Measurements from ENCODE around the gene ZNF511.

The ZNF511 gene

GRCh38 chr10:133270773-133271297 lies 37.9 kb upstream of the ZNF511 start:
- Mint-ChIP-seq H3K4me3 (no peak overlapping the region), H3K4me1 (ENCODE audit: low read depth) (peaks cover 5% of the 10 kb centered on the region), H3K9me3 (no peaks in the 10 kb centered on the region), H3K27ac (no peak overlapping the region), H3K27me3 (ENCODE audit: low read depth) (no peaks in the 10 kb centered on the region), H3K36me3 (ENCODE audit: low read depth) (peaks cover 7% of the 10 kb centered on the region)

GRCh38 chr10:133271521-133272300 lies 37.0 kb upstream of the ZNF511 start:
- H3K4me1 Mint-ChIP-seq (ENCODE audit: low read depth) = peaks cover 1% of the 10 kb centered on the region
- peaks cover 7% of the 10 kb centered on the region for H3K36me3 Mint-ChIP-seq (ENCODE audit: low read depth)
- H3K27ac Mint-ChIP-seq = no peak overlapping the region
- H3K4me3 Mint-ChIP-seq = no peak overlapping the region
- H3K27me3 Mint-ChIP-seq (ENCODE audit: low read depth) = no peaks in the 10 kb centered on the region
- no peaks in the 10 kb centered on the region for H3K9me3 Mint-ChIP-seq

GRCh38 chr10:133272301-133272963 lies 36.3 kb upstream of the ZNF511 start:
- Mint-ChIP-seq H3K4me1 (ENCODE audit: low read depth) (peaks cover 1% of the 10 kb centered on the region), H3K9me3 (no peaks in the 10 kb centered on the region), H3K36me3 (ENCODE audit: low read depth) (peaks cover 7% of the 10 kb centered on the region), H3K27ac (no peak overlapping the region), H3K27me3 (ENCODE audit: low read depth) (no peaks in the 10 kb centered on the region), H3K4me3 (no peak overlapping the region)

- no peaks in the 10 kb centered on the region for H3K9me3 Mint-ChIP-seq
- H3K36me3 Mint-ChIP-seq (ENCODE audit: low read depth) = peaks cover 8% of the 10 kb centered on the region
- H3K27me3 Mint-ChIP-seq (ENCODE audit: low read depth) = no peaks in the 10 kb centered on the region
- peaks cover 2% of the 10 kb centered on the region for H3K4me1 Mint-ChIP-seq (ENCODE audit: low read depth)
- no peak overlapping the region for H3K27ac Mint-ChIP-seq
- no peak overlapping the region for H3K4me3 Mint-ChIP-seq
Measured at GRCh38 chr10:133272964-133273420, 35.7 kb upstream of the ZNF511 start.

- no peaks in the 10 kb centered on the region for H3K9me3 Mint-ChIP-seq
- no peak overlapping the region for H3K4me3 Mint-ChIP-seq
- peaks cover 14% of the 10 kb centered on the region for H3K36me3 Mint-ChIP-seq (ENCODE audit: low read depth)
- H3K4me1 Mint-ChIP-seq (ENCODE audit: low read depth) = peaks cover 9% of the 10 kb centered on the region
- H3K27ac Mint-ChIP-seq = no peak overlapping the region
- H3K27me3 Mint-ChIP-seq (ENCODE audit: low read depth) = no peaks in the 10 kb centered on the region
Measured at GRCh38 chr10:133273534-133274143, 35.1 kb upstream of the ZNF511 start.

GRCh38 chr10:133274751-133275683 lies 33.7 kb upstream of the ZNF511 start:
- peaks cover 17% of the 10 kb centered on the region for H3K4me1 Mint-ChIP-seq (ENCODE audit: low read depth)
- H3K9me3 Mint-ChIP-seq = no peaks in the 10 kb centered on the region
- H3K4me3 Mint-ChIP-seq = peak overlapping the region; percentile 90
- no peaks in the 10 kb centered on the region for H3K27me3 Mint-ChIP-seq (ENCODE audit: low read depth)
- H3K27ac Mint-ChIP-seq = peak overlapping the region; percentile 90
- H3K36me3 Mint-ChIP-seq (ENCODE audit: low read depth) = peaks cover 21% of the 10 kb centered on the region

GRCh38 chr10:133275684-133276092 lies 33.0 kb upstream of the ZNF511 start:
- peaks cover 21% of the 10 kb centered on the region for H3K36me3 Mint-ChIP-seq (ENCODE audit: low read depth)

GRCh38 chr10:133276100-133276434 lies 32.6 kb upstream of the ZNF511 start:
- Mint-ChIP-seq H3K4me1 (ENCODE audit: low read depth) (peaks cover 17% of the 10 kb centered on the region), H3K36me3 (ENCODE audit: low read depth) (peaks cover 21% of the 10 kb centered on the region), H3K27ac (peak overlapping the region; percentile 90), H3K4me3 (peak overlapping the region; percentile 90), H3K9me3 (no peaks in the 10 kb centered on the region), H3K27me3 (ENCODE audit: low read depth) (no peaks in the 10 kb centered on the region)

More at GRCh38 chr10:133275684-133276092, 33.0 kb upstream of the ZNF511 start:
- H3K9me3 Mint-ChIP-seq = no peaks in the 10 kb centered on the region
- no peaks in the 10 kb centered on the region for H3K27me3 Mint-ChIP-seq (ENCODE audit: low read depth)
- H3K4me3 Mint-ChIP-seq = peak overlapping the region; percentile 90
- peak overlapping the region; percentile 90 for H3K27ac Mint-ChIP-seq
- peaks cover 17% of the 10 kb centered on the region for H3K4me1 Mint-ChIP-seq (ENCODE audit: low read depth)

GRCh38 chr10:133276435-133277201 lies 32.1 kb upstream of the ZNF511 start, which contains the start of gene ADAM8:
Gene ADAM8, minus strand, starts transcription at chr10:133276868. Its CDS starts 51 bp downstream, at chr10:133276817.
- H3K27ac Mint-ChIP-seq = peak within 1 kb of the TSS; percentile 95
- peaks cover 21% of the 10 kb centered on the region for H3K36me3 Mint-ChIP-seq (ENCODE audit: low read depth)
- peaks cover 17% of the 10 kb centered on the region for H3K4me1 Mint-ChIP-seq (ENCODE audit: low read depth)
- no peaks in the 10 kb centered on the region for H3K27me3 Mint-ChIP-seq (ENCODE audit: low read depth)
- peak within 1 kb of the TSS; percentile 90 for H3K4me3 Mint-ChIP-seq
- no peaks in the 10 kb centered on the region for H3K9me3 Mint-ChIP-seq

GRCh38 chr10:133277277-133277992 lies 31.3 kb upstream of the ZNF511 start:
- Mint-ChIP-seq H3K27me3 (ENCODE audit: low read depth) (no peaks in the 10 kb centered on the region), H3K9me3 (no peaks in the 10 kb centered on the region), H3K36me3 (ENCODE audit: low read depth) (peaks cover 25% of the 10 kb centered on the region), H3K27ac (peak overlapping the region; percentile 95), H3K4me3 (peak overlapping the region; percentile 86), H3K4me1 (ENCODE audit: low read depth) (peaks cover 17% of the 10 kb centered on the region)

GRCh38 chr10:133277993-133278576 lies 30.6 kb upstream of the ZNF511 start:
- Mint-ChIP-seq H3K4me3 (peak overlapping the region; percentile 86), H3K27me3 (ENCODE audit: low read depth) (no peaks in the 10 kb centered on the region), H3K27ac (peak overlapping the region; percentile 95), H3K36me3 (ENCODE audit: low read depth) (peaks cover 25% of the 10 kb centered on the region), H3K9me3 (no peaks in the 10 kb centered on the region), H3K4me1 (ENCODE audit: low read depth) (peaks cover 17% of the 10 kb centered on the region)

- H3K27ac Mint-ChIP-seq = peak overlapping the region; percentile 95
- H3K4me3 Mint-ChIP-seq = peak overlapping the region; percentile 86
- no peaks in the 10 kb centered on the region for H3K9me3 Mint-ChIP-seq
- no peaks in the 10 kb centered on the region for H3K27me3 Mint-ChIP-seq (ENCODE audit: low read depth)
- H3K36me3 Mint-ChIP-seq (ENCODE audit: low read depth) = peaks cover 26% of the 10 kb centered on the region
- H3K4me1 Mint-ChIP-seq (ENCODE audit: low read depth) = peaks cover 17% of the 10 kb centered on the region
Measured at GRCh38 chr10:133278577-133279265, 30.0 kb upstream of the ZNF511 start.
